MV-4-11 (cell line): ENCODE data around the gene PRMT7.
A peak's percentile ranks its signal among the peaks of the same experiment; 100 is the strongest.

Experiments used
- DNase-seq: peaks from one replicate; lab custom pipeline; 2025; lab: John Stamatoyannopoulos, UW

The PRMT7 gene, protein sequence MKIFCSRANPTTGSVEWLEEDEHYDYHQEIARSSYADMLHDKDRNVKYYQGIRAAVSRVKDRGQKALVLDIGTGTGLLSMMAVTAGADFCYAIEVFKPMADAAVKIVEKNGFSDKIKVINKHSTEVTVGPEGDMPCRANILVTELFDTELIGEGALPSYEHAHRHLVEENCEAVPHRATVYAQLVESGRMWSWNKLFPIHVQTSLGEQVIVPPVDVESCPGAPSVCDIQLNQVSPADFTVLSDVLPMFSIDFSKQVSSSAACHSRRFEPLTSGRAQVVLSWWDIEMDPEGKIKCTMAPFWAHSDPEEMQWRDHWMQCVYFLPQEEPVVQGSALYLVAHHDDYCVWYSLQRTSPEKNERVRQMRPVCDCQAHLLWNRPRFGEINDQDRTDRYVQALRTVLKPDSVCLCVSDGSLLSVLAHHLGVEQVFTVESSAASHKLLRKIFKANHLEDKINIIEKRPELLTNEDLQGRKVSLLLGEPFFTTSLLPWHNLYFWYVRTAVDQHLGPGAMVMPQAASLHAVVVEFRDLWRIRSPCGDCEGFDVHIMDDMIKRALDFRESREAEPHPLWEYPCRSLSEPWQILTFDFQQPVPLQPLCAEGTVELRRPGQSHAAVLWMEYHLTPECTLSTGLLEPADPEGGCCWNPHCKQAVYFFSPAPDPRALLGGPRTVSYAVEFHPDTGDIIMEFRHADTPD

GRCh38 chr16:68310774-68311511, at the start of gene PRMT7, which contains the start of gene SLC7A6OS:
Gene PRMT7 (plus strand): TSS chr16:68311019. CDS start chr16:68315980, 4,961 bp downstream.
Gene SLC7A6OS (minus strand): TSS chr16:68310946. CDS start chr16:68310926, 20 bp downstream.
- DNase-seq = peak; percentile 91

- DNase-seq = no peak
Measured at GRCh38 chr16:68263559-68264127, 47.2 kb upstream of the PRMT7 start.

DNA sequence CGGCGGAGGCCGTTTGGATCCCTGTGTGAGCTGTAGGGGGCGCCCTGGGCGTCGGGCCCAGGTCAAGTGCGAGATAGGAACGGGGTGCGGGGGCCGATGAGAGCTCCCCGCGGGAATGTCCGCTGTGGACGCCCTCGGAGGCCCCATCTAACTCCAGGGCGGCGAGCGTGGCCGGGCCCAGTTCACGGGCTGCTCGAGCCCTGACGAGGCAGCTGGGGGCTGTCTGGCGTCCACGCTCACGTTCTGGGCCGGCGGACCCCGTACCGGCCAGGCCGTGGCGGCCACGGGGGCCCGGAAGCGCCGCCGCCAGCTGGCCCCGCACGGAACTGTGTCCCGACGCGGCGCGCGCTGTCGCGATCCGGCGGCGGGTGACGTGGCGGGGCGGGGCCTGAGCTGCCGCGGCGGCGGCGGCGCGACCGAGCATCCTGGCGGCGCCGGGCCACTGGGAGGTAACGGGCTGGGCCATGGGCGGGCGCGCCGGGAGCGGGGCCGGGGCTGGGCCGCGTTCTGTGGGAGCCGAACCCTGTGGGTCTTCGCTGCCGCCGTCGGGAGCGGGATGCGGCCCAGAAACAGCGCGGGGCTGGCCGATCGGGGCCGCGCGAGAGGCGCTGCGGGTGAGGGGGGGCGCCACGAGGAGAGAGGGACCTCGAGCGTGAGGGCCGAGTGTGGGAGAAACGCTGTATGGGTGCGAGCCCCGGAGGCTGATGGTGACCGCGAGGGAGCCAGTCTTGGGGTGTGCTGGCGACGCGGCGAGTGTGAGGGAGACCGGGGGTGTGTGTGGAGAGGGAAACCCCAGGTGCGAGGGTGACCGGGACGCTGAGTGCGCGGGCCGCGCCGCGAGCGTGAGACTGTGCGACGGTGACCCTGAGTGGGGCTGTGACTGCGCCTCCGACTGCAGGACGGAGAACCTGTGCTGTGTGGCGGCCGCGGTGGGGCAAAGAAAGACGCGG, 46.4 kb upstream of the PRMT7 start, which contains the start of gene SLC7A6:
TSS of gene SLC7A6 (plus strand) at position 399 of the 950 bp plus-strand sequence. CDS start 10,201 bp downstream, outside the sequence.
- peak; percentile 68 for DNase-seq

DNA sequence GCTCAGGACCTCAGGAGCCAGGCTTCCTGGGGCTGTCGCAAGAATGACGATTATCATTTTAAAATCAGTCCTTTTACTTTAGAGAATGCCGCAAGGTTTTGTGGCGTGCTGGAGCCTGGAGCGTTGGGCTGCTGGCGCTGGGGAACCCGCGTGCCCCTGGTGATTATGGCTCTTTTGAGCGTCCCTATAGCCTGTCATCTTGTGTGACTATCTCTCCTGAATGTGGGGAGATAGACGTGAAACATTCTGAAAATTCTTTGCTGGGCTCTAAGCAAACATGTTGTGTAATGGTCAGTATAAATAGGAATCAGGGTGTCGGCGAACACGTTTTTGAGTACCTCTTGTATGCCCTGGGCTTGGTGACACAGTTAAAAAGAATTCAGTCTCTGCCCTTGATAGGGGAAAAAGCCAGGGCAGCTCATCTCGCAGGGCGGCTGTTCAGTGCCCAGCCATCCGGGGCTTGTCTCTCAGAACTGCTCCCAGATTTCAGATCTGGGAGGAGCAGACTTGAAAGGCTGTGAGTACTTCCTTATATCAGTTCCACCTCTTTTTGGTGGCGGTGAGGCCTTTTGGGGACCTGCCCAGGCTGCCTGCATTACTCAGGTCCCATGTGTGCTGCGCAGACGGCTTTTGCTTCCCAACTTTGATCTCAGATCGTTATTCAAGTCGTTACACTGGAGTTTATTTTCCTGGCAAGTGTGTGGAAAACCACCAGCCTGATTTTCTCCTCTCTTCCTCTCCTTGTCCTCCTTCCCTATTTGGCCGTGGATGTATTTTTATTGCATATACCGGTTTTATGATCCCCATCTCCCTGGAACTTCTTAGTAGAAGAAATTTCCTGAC, 45.5 kb upstream of the PRMT7 start:
- peak; percentile 64 for DNase-seq

DNA sequence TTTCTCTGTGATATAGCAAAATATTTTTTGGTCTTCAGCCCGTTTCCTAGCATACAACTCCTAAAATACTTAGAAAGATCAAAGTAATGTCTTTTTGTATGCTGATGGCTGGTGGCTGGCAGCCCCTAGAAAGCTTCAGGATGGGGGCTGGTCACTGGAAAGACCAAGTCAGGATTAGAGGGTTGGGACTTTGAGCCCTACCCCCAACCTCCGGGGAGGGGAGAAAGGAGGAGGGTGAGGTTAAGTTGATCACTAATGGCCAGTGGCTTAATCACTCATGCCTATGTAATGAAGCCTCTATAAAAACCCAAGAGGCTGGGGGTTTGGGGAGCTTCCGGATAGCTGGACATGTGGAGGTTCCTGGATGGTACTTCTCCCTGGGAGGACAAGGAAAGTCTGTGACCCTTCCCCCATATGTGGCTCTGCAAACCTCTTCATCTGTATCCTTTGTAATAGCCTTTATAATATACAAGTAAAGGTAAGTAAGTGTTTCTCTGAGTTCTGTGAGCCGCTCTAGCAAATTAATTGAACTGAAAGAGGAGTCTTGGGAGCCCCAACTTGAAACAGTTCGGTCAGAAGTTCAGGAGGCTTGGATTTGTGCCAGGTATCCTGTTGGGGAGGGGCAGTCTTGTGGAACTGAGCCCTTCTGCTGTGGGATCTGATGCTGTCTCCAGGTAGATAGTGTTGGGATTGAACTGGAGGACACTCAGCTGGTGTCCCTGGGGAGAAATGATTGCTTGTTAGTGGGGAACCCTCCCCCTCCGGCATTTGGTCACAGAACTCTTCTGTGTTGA, 43.0 kb upstream of the PRMT7 start:
- DNase-seq = no peak

GRCh38 chr16:68269793-68270192, 41.0 kb upstream of the PRMT7 start:
- DNase-seq = no peak

- DNase-seq = no peak
Measured at GRCh38 chr16:68270353-68270752, 40.5 kb upstream of the PRMT7 start.

GRCh38 chr16:68272507-68273209, 38.2 kb upstream of the PRMT7 start:
- no peak for DNase-seq

DNA sequence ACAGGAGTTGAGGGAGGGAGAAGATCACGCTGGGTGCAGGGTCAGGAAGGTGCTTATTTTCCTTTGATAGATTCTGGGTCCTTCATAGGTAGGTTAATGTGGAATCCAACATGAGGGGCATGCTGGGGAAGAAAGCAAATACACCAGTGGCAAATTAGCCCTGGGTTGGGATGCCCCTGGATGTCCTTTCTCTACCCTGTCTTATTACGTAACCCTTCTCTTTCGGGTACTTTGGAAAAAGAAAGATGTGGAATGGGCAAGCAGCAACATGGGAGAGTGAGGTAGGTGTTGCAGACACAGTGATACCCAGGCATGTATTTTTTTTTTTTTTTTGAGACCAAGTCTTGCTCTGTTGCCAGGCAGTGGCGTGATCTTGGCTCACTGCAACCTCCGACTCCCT, 37.4 kb upstream of the PRMT7 start:
- no peak for DNase-seq

DNA sequence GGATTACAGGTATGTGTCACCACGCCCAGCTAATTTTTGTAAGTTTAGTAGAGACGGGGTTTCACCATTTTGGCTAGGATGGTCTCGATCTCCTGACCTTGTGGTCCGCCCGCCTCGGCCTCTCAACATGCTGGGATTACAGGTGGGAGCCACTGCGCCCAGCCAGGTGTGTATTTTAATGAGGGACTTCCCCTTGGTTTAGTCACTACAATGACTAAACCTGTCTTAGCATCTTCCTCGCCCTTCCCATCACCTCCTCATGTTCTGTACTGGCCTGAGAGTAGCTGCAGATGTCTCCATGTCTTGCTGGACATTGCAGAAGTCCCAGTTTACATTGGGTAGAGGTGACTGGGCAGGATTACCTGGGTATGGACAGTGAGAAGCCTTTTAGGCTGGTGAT, 36.9 kb upstream of the PRMT7 start:
- DNase-seq = no peak

- DNase-seq = no peak
Measured at GRCh38 chr16:68274441-68274840, 36.4 kb upstream of the PRMT7 start.

- peak; percentile 52 for DNase-seq
Measured at GRCh38 chr16:68275611-68276191, 35.1 kb upstream of the PRMT7 start.

GRCh38 chr16:68276223-68276622, 34.6 kb upstream of the PRMT7 start:
- DNase-seq = no peak

DNA sequence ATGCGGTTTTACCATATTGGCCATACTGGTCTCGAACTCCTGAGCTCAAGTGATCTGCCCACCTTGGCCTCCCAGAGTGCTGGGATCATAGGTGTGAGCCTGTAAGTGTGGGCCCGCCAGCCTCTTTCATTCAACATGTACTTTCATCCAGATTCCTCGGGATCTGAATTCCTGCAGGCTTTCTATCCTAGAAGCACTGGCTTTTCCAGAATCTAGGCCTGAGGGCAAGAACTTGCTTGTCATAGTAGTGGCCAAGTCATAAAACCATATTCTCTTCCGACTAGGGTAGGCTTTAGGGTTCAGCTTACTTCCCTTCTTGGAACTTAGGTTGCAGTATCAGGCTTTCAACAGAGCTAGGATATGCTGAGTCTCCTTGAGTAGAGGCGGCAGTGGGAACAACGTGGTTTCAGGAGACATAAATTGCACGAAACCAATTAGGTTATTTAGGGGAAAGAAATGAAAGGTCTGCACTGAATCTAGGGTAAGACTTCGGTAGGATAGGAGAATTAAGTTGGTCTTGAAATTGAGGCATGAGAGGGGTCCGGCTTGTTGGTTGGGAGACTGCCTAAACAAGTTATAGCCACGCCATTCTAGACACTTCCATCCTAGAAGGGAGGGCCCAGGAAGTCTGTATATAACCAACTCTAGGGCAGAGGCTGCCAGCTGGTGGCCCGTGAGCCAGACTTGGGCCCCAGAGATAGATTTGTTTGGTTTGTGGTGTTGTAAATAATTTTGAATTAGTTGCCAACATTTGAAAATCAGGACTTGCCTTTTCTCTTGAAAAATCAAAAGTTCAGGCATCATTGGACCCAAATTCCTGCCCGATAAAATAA, 30.9 kb upstream of the PRMT7 start:
- peak; percentile 70 for DNase-seq

DNA sequence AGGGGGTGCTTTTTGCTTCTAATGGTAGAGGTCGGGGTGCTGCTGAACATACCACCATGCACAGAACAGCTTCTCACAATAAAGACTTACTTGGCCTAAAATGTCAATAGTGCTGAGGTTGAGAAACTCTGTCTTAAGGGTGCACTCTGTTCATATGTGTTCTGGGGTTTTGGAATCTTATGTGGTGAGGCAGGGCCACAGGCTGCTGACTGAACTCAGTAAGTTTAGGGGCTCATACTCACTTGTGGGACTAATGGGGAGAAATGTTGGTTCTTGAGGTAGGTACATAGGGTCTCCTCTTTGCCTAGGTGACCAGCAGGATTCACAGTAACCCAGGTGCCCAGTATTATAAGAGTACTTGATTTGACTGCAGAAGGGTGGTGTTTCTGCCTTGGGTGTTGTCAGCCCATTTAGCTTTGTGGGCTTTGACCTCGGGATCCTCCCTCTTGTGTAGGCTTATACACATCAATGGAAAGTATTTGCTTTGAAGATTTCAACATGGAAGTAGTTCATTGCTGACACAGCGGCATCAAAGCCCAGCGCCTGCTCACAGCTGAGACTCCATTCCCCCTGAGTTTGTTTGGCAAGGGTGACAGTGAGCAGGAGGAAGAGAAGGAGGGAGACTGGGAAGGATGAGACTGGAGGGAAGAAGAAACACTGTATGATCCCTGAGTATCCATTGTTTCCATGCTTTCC, 29.3 kb upstream of the PRMT7 start:
- DNase-seq = peak; percentile 11

DNA sequence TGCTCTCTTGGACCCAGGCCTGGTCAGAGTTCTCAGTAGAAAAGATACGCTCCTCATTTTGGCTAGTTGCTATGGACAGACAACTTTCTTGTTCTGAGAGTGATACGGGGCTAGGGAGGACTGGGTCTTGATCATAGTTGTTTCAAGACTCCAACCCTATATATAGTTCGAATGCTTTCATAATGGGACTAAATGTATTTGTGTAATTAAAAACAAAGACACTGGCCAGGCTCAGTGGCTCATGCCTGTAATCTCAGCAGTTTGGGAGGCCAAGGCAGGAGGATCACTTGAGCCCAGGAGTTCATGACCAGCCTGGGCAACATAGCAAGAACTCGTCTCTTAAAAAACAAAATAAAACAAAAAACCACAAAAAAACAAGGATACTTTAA, 28.8 kb upstream of the PRMT7 start:
- no peak for DNase-seq

DNA sequence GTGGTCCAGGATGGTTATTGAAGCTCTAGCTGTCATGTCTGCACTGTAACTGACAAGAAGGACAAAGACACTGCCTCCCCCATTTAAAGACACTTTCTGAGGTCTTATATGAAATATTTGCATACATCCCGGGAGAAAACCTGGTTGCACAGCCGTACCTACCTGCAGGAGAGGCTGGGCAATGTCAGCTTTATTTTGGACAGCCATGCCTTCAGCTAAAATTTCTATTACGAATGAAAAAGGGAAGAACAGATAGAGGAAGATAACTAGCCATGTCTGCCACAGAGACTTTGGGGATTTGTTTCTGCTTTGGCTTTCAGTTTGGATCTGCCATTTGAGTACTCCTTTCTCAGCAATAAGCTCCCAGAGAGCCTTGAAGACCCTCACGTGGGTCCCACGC, 27.5 kb upstream of the PRMT7 start:
- DNase-seq = peak; percentile 59
